Activated CD4-positive, alpha-beta T cell treated with anti-CD3 and anti-CD28 coated beads for 48 hours (primary cell): ENCODE results near the gene VRTN.

Experiments
- DNase-seq: peaks from one replicate; pipeline ENCODE4 v3.0.0-alpha.2; 2020

The VRTN gene

GRCh38 chr14:74400031-74400685 is 51.9 kb downstream of the VRTN start:
- DNase-seq: no peak

- no peak for DNase-seq
These were observed 52.7 kb downstream of the VRTN start for GRCh38 chr14:74400919-74401503.

- DNase-seq: peak; percentile 68
These were observed 53.4 kb downstream of the VRTN start for GRCh38 chr14:74401504-74402241.

- no peak for DNase-seq
These were observed 54.4 kb downstream of the VRTN start for GRCh38 chr14:74402401-74403251.

- DNase-seq: no peak
These were observed 55.5 kb downstream of the VRTN start for GRCh38 chr14:74403619-74404417.

GRCh38 chr14:74404435-74404834 is 56.2 kb downstream of the VRTN start:
- no peak for DNase-seq

GRCh38 chr14:74405663-74406062 is 57.4 kb downstream of the VRTN start:
- DNase-seq: no peak

- DNase-seq: no peak
These were observed 58.9 kb downstream of the VRTN start for GRCh38 chr14:74407021-74407800.

- no peak for DNase-seq
These were observed 59.5 kb downstream of the VRTN start for GRCh38 chr14:74407801-74408154.

GRCh38 chr14:74408870-74409269 is 60.6 kb downstream of the VRTN start:
- no peak for DNase-seq

GRCh38 chr14:74409441-74409840 is 61.2 kb downstream of the VRTN start:
- no peak for DNase-seq
